NCI-H226 (cell line): ENCODE measurements around the gene C17orf75.
"Not testable (repeated sequence)": the region's sequence is repeated elsewhere in the genome, so short reads cannot be mapped to it uniquely, and the experiment has no call there.

Experiments
- DNase-seq: peaks from one replicate; pipeline ENCODE4 v3.0.0-alpha.2; 2015

Gene C17orf75

GRCh38 chr17:32341857-32342602 lies at the start of gene C17orf75:
TSS of gene C17orf75 (minus strand) at chr17:32342173. CDS start at chr17:32342139, 34 bp downstream.
- peak; percentile 71 for DNase-seq

- DNase-seq: no peak
These were observed 46.9 kb upstream of the C17orf75 start for GRCh38 chr17:32388613-32389459.

- DNase-seq: not testable (repeated sequence)
These were observed 46.2 kb upstream of the C17orf75 start for GRCh38 chr17:32388128-32388527.

GRCh38 chr17:32386844-32387243 lies 44.9 kb upstream of the C17orf75 start:
- DNase-seq: peak; percentile 24

- no peak for DNase-seq
These were observed 44.0 kb upstream of the C17orf75 start for GRCh38 chr17:32385971-32386370.

GRCh38 chr17:32385121-32385520 lies 43.1 kb upstream of the C17orf75 start:
- no peak for DNase-seq

GRCh38 chr17:32383926-32384434 lies 42.0 kb upstream of the C17orf75 start:
- no peak for DNase-seq

GRCh38 chr17:32382526-32383223 lies 40.7 kb upstream of the C17orf75 start:
- no peak for DNase-seq

GRCh38 chr17:32370426-32370825 lies 28.5 kb upstream of the C17orf75 start:
- DNase-seq: no peak

- DNase-seq: no peak
These were observed 19.3 kb upstream of the C17orf75 start for GRCh38 chr17:32361270-32361669.

GRCh38 chr17:32357615-32358014 lies 15.6 kb upstream of the C17orf75 start:
- DNase-seq: no peak

GRCh38 chr17:32356750-32357149 lies 14.8 kb upstream of the C17orf75 start:
- no peak for DNase-seq

GRCh38 chr17:32356378-32356743 lies 14.4 kb upstream of the C17orf75 start:
- no peak for DNase-seq

GRCh38 chr17:32355649-32356377 lies 13.8 kb upstream of the C17orf75 start:
- no peak for DNase-seq

- DNase-seq: not testable (repeated sequence)
These were observed 10.8 kb upstream of the C17orf75 start for GRCh38 chr17:32352734-32353133.

GRCh38 chr17:32350666-32351418 lies 8.9 kb upstream of the C17orf75 start:
- DNase-seq: peak; percentile 38

GRCh38 chr17:32349854-32350665 lies 8.1 kb upstream of the C17orf75 start, which contains the start of gene ZNF207:
TSS of gene ZNF207 (plus strand) at chr17:32350157. CDS start at chr17:32350286, 129 bp downstream.
- DNase-seq: peak; percentile 88

- DNase-seq: no peak
These were observed 7.5 kb upstream of the C17orf75 start for GRCh38 chr17:32349503-32349853.

GRCh38 chr17:32348483-32348800 lies 6.5 kb upstream of the C17orf75 start:
- DNase-seq: no peak

GRCh38 chr17:32345951-32346600 lies 4.1 kb upstream of the C17orf75 start:
- no peak for DNase-seq
